Measurements from ENCODE around the gene AQP4.

- TF ChIP-seq CTCF (CRISPR knock-in tag; IDR thresholded peaks at IDR 0.05): no peak
- no peak for TF ChIP-seq EZH2 (conservative IDR thresholded peaks at IDR 0.05; ENCODE audit: low read depth, low read length)
- no peak for TF ChIP-seq MXD4 (CRISPR knock-in tag; IDR thresholded peaks at IDR 0.05)
- TF ChIP-seq ETV6 (CRISPR knock-in tag; conservative IDR thresholded peaks at IDR 0.05): no peak
- TF ChIP-seq ZBTB43 (CRISPR knock-in tag; conservative IDR thresholded peaks at IDR 0.05): no peak
- no peak for TF ChIP-seq ZBTB49 (CRISPR knock-in tag; IDR thresholded peaks at IDR 0.05; ENCODE audit: borderline replicate concordance)
- no peak for TF ChIP-seq SALL1 (CRISPR knock-in tag; IDR thresholded peaks at IDR 0.05)
- TF ChIP-seq NFIC (IDR thresholded peaks at IDR 0.05; ENCODE audit: low read length): no peak
Measured at GRCh38 chr18:26911840-26912239, 46.3 kb upstream of the AQP4 start.

All from HepG2 (cell line).